Coronary artery (tissue), 2 donors: ENCODE measurements around the gene ITSN1.

Experiments
- DNase-seq: peaks from one replicate; pipeline ENCODE4 v3.0.0-alpha.2; 2017; ENCODE audit warnings: low spot score
- H3K27ac ChIP-seq, 2 donors: fragments of 200-600 bp; sonication (generic); one replicate each; pipeline ENCODE4 v1.5.1; 2016 to 2019
- H3K4me3 ChIP-seq: fragments of 200-600 bp; sonication (generic); 2 replicates; pipeline ENCODE4 v1.5.1; 2016; ENCODE audit warnings: mild to moderate bottlenecking, moderate library complexity
- TF ChIP-seq, protein P1 (sequence below): fragments of 200-600 bp; sonication (generic); IDR thresholded peaks from one replicate; pipeline ENCODE4 v1.5.1; 2019; ENCODE audit warnings: antibody characterized with exemption

ITSN1 gene

DNA sequence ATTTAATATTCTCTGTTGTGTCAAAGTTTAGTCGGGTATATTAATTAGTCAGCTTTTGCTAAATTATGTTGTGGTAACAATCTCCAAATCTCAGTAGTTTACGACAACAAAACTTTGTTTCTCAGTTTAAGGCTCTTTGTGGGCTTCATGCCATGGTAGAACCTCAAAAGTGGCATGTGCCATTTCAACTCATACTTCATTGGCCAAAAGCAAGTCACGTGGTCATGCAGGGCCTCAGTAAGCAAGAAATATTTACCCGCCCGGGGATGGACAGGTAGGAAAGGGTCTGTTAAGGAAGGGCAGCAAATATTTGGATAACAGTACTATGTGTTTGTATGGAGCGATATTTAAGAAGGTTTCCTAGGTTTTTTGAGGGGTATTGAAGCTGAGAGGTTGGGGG is 38.6 kb downstream of the ITSN1 start:
- no peak overlapping the region for H3K27ac ChIP-seq
- DNase-seq, result no peak
- H3K4me3 ChIP-seq, result no peak overlapping the region
- TF ChIP-seq, protein P1, sequence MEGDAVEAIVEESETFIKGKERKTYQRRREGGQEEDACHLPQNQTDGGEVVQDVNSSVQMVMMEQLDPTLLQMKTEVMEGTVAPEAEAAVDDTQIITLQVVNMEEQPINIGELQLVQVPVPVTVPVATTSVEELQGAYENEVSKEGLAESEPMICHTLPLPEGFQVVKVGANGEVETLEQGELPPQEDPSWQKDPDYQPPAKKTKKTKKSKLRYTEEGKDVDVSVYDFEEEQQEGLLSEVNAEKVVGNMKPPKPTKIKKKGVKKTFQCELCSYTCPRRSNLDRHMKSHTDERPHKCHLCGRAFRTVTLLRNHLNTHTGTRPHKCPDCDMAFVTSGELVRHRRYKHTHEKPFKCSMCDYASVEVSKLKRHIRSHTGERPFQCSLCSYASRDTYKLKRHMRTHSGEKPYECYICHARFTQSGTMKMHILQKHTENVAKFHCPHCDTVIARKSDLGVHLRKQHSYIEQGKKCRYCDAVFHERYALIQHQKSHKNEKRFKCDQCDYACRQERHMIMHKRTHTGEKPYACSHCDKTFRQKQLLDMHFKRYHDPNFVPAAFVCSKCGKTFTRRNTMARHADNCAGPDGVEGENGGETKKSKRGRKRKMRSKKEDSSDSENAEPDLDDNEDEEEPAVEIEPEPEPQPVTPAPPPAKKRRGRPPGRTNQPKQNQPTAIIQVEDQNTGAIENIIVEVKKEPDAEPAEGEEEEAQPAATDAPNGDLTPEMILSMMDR, result no peak

- Histone ChIP-seq H3K27ac (peak overlapping the region in 1 of 2 donors; percentile 11), H3K4me3 (no peak overlapping the region)
- no peak for DNase-seq
- TF ChIP-seq, protein P1, result no peak
These were observed 40.8 kb downstream of the ITSN1 start for GRCh38 chr21:33682992-33683627.

DNA sequence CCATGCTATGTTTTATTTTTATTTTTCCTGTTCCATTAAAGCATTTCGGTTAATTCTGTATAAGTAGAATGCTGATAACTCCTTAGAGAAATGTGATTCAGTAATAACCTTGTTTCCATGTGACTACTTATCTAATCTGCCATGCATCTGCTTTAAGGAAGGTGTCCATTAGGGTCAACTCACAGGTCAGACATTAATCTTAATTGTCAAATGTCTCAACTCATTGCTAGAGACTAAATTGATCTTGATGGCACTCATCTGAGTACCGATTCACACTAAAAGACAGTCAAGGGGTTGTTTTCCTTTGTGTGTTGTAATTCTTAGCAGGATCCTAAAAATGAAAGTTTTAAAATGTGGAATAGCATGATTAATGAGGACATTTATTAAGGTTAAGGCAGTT is 41.8 kb downstream of the ITSN1 start:
- DNase-seq, result no peak
- Histone ChIP-seq H3K27ac (peak overlapping the region in 1 of 2 donors; percentile 36), H3K4me3 (peak overlapping the region; percentile 26)
- TF ChIP-seq, protein P1, result no peak

- TF ChIP-seq, protein P1, result no peak
- Histone ChIP-seq H3K27ac (peak overlapping the region in 1 of 2 donors; percentile 17), H3K4me3 (no peak overlapping the region)
- no peak for DNase-seq
These were observed 42.7 kb downstream of the ITSN1 start for GRCh38 chr21:33684923-33685560.

- TF ChIP-seq, protein P1, result no peak
- Histone ChIP-seq H3K4me3 (no peak overlapping the region), H3K27ac (no peak overlapping the region)
- no peak for DNase-seq
These were observed 43.4 kb downstream of the ITSN1 start for GRCh38 chr21:33685613-33686197.

- peak overlapping the region in 1 of 2 donors; percentile 65 for H3K27ac ChIP-seq
- H3K4me3 ChIP-seq, result no peak overlapping the region
- no peak for DNase-seq
- TF ChIP-seq, protein P1, result no peak
These were observed 44.1 kb downstream of the ITSN1 start for GRCh38 chr21:33686386-33686785.

GRCh38 chr21:33687634-33688033 is 45.3 kb downstream of the ITSN1 start:
- no peak overlapping the region for H3K4me3 ChIP-seq
- TF ChIP-seq, protein P1, result no peak
- no peak for DNase-seq
- H3K27ac ChIP-seq, result no peak overlapping the region
